Fibroblast of skin of left quadriceps (primary cell): ENCODE data around the gene WASHC2A.
"Not testable (repeated sequence)": the region's sequence is repeated elsewhere in the genome, so short reads cannot be mapped to it uniquely, and the experiment has no call there.

Source experiments
- DNase-seq, 2 experiments: peaks; one replicate each; pipeline ENCODE4 v3.0.0-alpha.2; 2013; ENCODE audit warnings: low read depth in 2 of 2

WASHC2A gene

DNA sequence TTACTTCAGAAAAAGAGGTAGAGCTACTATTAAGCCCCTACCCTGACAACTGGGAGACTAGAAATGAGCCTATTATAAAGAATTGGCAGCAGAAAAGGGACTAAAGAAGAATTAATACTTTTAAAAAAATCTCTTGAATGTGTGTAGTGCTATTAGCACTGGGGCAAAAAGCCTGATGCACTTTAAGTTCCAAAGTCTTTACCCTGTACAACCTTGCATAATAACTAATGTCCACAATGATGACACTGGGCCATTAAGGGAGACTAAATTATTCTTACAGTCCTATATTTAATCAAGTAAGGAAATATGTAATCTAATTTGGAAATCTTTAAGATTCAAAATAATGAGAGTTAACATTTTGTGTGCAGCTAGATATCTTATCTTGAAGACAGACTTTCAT lies 90.1 kb downstream of the WASHC2A start:
- not testable (repeated sequence) for DNase-seq

DNA sequence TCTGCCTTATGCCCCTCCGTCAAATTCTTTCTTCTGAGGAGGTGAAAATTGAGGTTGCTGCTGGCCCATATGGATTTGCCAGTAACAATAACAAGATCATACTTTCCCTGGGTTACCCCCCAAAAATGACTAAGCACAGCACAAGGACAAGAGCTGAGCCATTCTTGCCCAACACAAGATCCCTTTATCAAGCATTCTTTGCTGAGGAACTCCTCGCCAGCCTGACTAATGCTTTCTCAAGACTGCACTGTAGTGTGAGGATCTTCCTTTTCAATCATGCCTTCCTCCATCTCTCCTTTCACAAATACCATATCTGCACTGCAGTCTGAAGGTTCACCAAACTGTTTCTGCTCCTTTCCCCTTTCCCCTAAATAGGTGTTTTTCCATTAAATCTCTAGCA lies 92.1 kb downstream of the WASHC2A start:
- not testable (repeated sequence) for DNase-seq

DNA sequence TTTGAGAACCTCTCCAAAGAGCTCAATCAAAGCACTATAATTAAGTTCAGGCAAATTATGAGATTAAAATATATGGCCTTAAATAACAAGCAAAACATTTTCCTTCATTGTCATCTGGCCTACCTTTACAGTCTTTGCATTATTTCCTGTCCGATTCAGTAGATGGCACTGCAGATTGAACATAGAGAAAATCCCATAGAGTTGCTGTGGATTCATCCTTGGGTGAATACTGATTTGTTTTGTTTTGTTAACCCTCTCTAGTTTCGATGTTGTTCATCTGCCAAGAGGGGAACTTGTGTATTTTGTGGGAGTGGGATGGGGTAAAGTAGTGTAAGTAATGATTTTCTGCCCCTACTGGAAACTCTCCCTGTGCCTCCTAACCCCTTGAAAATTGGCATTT lies 97.3 kb downstream of the WASHC2A start:
- DNase-seq = not testable (repeated sequence)

DNA sequence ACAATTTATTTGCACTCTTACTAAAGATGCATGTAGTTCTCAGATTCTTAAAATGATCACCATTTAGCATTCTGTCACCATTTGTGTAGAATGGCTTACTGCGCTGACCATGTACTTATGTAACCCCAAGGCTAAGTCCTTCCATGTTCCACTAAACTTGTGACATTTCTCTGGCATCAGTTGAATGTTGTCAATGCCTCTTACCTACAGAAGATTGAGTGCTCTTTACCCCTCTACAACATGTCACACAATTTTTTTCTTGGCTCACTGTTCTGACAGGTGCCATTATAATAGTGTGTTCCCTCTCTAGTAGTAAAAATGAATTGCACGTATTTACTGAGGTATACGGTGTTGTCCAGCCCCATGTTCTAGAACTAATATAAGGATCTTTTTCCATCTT lies 100.1 kb downstream of the WASHC2A start:
- DNase-seq = not testable (repeated sequence)

DNA sequence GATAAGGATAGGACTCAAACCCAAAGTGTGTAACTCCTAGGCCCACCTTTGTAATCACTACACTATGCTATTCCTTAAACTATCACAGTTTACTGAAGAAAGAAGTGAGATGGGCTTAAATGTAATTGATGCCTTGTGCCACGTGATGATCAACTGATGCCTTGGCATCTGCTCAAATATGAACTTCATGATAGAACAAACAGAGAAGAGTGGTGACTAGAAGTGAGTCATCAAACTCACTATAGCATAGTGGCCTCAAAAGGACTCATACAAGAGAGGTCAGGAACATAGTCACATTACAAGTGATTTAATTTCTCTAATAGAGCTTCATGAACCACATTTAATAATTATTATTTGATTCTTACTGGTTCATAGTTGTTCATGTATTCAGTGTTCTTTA lies 101.8 kb downstream of the WASHC2A start:
- DNase-seq = not testable (repeated sequence)

DNA sequence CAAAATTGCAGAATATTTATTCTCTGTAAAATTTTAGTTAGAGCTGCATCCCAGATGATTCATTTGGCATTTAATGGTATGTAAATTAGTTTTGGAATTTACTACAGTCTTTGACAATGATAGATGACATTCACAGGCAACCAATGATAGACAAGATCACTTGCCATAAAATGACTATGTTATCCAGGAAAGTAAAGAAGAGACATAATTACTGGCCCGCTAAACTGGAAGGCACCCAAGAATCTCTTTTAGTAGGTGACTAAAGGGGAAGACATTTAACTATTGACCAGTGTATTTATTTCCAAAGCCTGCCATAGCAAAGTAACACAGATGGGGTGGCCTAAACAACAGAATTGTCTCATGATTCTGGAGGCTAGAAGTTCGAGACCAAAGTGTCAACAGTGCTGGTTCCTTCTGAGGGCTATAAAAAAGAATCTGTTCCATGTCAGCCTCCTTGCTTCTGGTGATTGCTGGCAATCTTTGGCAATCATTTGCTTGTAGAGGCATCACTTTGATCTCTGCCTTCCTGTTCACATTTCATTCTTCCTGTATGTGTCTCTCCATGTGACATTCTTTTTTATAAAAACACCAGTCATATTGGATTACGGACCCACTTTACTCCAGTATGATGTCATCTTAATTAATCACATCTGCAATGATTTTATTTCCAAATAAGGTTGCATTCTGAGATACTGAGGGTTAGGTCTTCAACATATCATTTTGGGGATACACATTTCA lies 107.2 kb downstream of the WASHC2A start:
- peak; percentile 87 to 88 for DNase-seq
